Endothelial cell of umbilical vein (primary cell): ENCODE measurements around the gene CAND2. TPM values are rescaled to one million over a fixed set of nuclear protein-coding genes. Genes with fewer than 3 reads are reported as not detected.

ENCODE experiments used
- BruUV-seq: library from RNA; stranded (reverse); fragments of 400-500 nt; replicated peaks from 2 replicates; lab custom pipeline; 2021; lab: Mats Ljungman, UMichigan
- CTCF ChIA-PET: fragments of 300-600, 350-600 bp; sonication (Branson Sonifier 250); formaldehyde crosslinking; loops from one replicate; lab custom pipeline; 2021; ENCODE audit warnings: antibody characterized with exemption, inconsistent platforms; lab: Charles Lee
- POLR2A ChIA-PET: fragments of 300-600, 350-600 bp; sonication (Branson Sonifier 250); formaldehyde crosslinking; loops from one replicate; lab custom pipeline; 2021; ENCODE audit warnings: antibody characterized with exemption, inconsistent platforms; lab: Charles Lee
- DNase-seq: peaks from one replicate; pipeline ENCODE4 v3.0.0-alpha.2; 2011; ENCODE audit warnings: low read depth, low spot score
- FAIRE-seq: peaks from 2 replicates; lab custom pipeline; 2011; peaks lifted over from hg19 to GRCh38; lab: Jason Lieb, UNC
- H2AFZ ChIP-seq: 2 replicates; pipeline ENCODE4 v1.6.0; 2012; ENCODE audit warnings: low read depth, low read length, control low read depth, inconsistent platforms
- H3K27ac ChIP-seq: 2 replicates; pipeline ENCODE4 v1.5.1; 2011; ENCODE audit warnings: low read depth, mild to moderate bottlenecking, control low read depth, low read length, moderate library complexity; ENCODE audit not compliant: insufficient read depth
- H3K27me3 ChIP-seq, 2 experiments: 2 replicates each; pipeline versions ENCODE4 v1.6.0 to v1.6.1; 2011; ENCODE audit warnings: low read length in 2 of 2, mixed read lengths in 1 of 2; ENCODE audit not compliant: control insufficient read depth in 2 of 2, insufficient read depth in 2 of 2
- H3K36me3 ChIP-seq, 2 experiments: 2 replicates in 1 of 2; 3 replicates in 1 of 2; pipeline ENCODE4 v1.5.1; 2011; ENCODE audit warnings: low read length in 2 of 2, mild to moderate bottlenecking in 1 of 2, moderate library complexity in 1 of 2; ENCODE audit not compliant: control insufficient read depth in 2 of 2, insufficient read depth in 2 of 2; ENCODE audit errors: extremely low read depth in 1 of 2
- H3K4me1 ChIP-seq: 3 replicates; pipeline ENCODE4 v1.5.1; 2011; ENCODE audit warnings: mild to moderate bottlenecking, low read length; ENCODE audit not compliant: control insufficient read depth, insufficient read depth; ENCODE audit errors: extremely low read depth
- H3K4me2 ChIP-seq: 2 replicates; pipeline ENCODE4 v1.6.1; 2011; ENCODE audit warnings: low read length, control low read depth, mixed read lengths; ENCODE audit not compliant: insufficient read depth
- H3K4me3 ChIP-seq, 3 experiments: fragments of 200-600 bp in 1 of 3; sonication (generic), shearing (Covaris generic) in 1 of 3; replicated peaks in 1 of 3; 2 replicates each; pipeline ENCODE4 v1.5.1; 2011 to 2016; ENCODE audit warnings: control low read depth in 3 of 3, low read length in 3 of 3, mild to moderate bottlenecking in 2 of 3, inconsistent platforms in 1 of 3, low read depth in 1 of 3, moderate library complexity in 1 of 3; ENCODE audit not compliant: insufficient read depth in 1 of 3
- H3K79me2 ChIP-seq: 2 replicates; pipeline ENCODE4 v1.6.0; 2012; ENCODE audit warnings: low read length, inconsistent platforms; ENCODE audit not compliant: control insufficient read depth, insufficient read depth
- H3K9ac ChIP-seq: replicated peaks from 2 replicates; pipeline ENCODE3; 2011; ENCODE audit warnings: low read length, control low read depth; ENCODE audit not compliant: insufficient read depth; ENCODE audit errors: extremely low read depth
- H3K9me1 ChIP-seq: replicated peaks from 3 replicates; pipeline ENCODE4 v1.6.0; 2011; ENCODE audit warnings: mild to moderate bottlenecking, low read length; ENCODE audit not compliant: control insufficient read depth, insufficient read depth; ENCODE audit errors: extremely low read depth
- H3K9me3 ChIP-seq: replicated peaks from 2 replicates; pipeline ENCODE4 v1.5.1; 2012; ENCODE audit warnings: low read length, inconsistent platforms; ENCODE audit not compliant: control insufficient read depth, insufficient read depth
- H4K20me1 ChIP-seq: replicated peaks from 2 replicates; pipeline ENCODE3; 2011; ENCODE audit warnings: mild to moderate bottlenecking, low read length; ENCODE audit not compliant: control insufficient read depth, insufficient read depth; ENCODE audit errors: extremely low read depth
- CTCF ChIP-seq, 2 donors: IDR thresholded peaks; 1 replicate in 1 of 2; 2 replicates in 1 of 2; pipeline ENCODE4 v1.5.1; 2011; ENCODE audit warnings: low read length in 2 of 2, mild to moderate bottlenecking in 2 of 2, moderate library complexity in 2 of 2, control low read depth in 1 of 2, inconsistent platforms in 1 of 2, low read depth in 1 of 2; ENCODE audit not compliant: insufficient read depth in 1 of 2; ENCODE audit errors: extremely low read depth in 1 of 2
- EZH2 ChIP-seq: IDR thresholded peaks from 2 replicates; pipeline ENCODE4 v1.6.1; 2012; ENCODE audit warnings: borderline replicate concordance, low read depth, mild to moderate bottlenecking, moderate library complexity, low read length, inconsistent platforms; ENCODE audit not compliant: severe bottlenecking
- FOS ChIP-seq: IDR thresholded peaks from 2 replicates; pipeline ENCODE4 v1.6.1; 2011; ENCODE audit warnings: mild to moderate bottlenecking, low read length, moderate library complexity, borderline replicate concordance; ENCODE audit not compliant: insufficient read depth
- GATA2 ChIP-seq: IDR thresholded peaks from 2 replicates; pipeline ENCODE4 v1.7.0; 2011; ENCODE audit warnings: low read depth, mild to moderate bottlenecking, moderate library complexity, mixed read lengths, low read length; ENCODE audit not compliant: insufficient read length, insufficient read depth
- JUN ChIP-seq: IDR thresholded peaks from 2 replicates; pipeline ENCODE4 v1.6.1; 2011; ENCODE audit warnings: borderline replicate concordance, low read depth; ENCODE audit not compliant: insufficient read length, insufficient read depth
- MAX ChIP-seq: IDR thresholded peaks from 2 replicates; pipeline ENCODE4 v1.6.1; 2011; ENCODE audit not compliant: insufficient read depth, insufficient read length
- MYC ChIP-seq: IDR thresholded peaks from one replicate; pipeline ENCODE4 v1.6.1; 2011; ENCODE audit warnings: mild to moderate bottlenecking, low read depth, low read length
- POLR2A ChIP-seq: IDR thresholded peaks from 2 replicates; pipeline ENCODE4 v1.6.1; 2012; ENCODE audit warnings: low read depth, mild to moderate bottlenecking, control low read depth, low read length
- POLR2AphosphoS5 ChIP-seq: IDR thresholded peaks from 2 replicates; pipeline ENCODE4 v1.6.1; 2012; ENCODE audit warnings: low read depth, mild to moderate bottlenecking, control low read depth, low read length, moderate library complexity; ENCODE audit not compliant: insufficient read depth
- dilution Hi-C: fragments of 300-500 bp; cut with MboI; formaldehyde crosslinking; loops from one replicate; pipeline ENCODE4 v1.15.0; 2019; ENCODE audit warnings: low sequenced_read_pairs; ENCODE audit not compliant: extremely low pct_ligation_motif_present
- intact Hi-C: fragments of 100-400 bp; cut with micrococcal nuclease; formaldehyde crosslinking; loops from one replicate; pipeline ENCODE4 v1.10.0; 2022
- polyA plus RNA-seq, 4 experiments: library from polyadenylated mRNA; depleted of rRNA in 3 of 4; stranded (reverse) in 3 of 4; unstranded in 1 of 4; fragments of >200 nt; gene quantifications; 2 replicates each; pipeline versions ENCODE4 v1.2.1 to v1.2.3, GENCODE V29; 2011 to 2012; ENCODE audit warnings: missing spikeins in 1 of 4
- total RNA-seq: library from RNA; stranded (reverse); gene quantifications from 2 replicates; pipeline ENCODE4 v1.2.3, GENCODE V29; 2021

CAND2 gene
- total and polyA plus RNA-seq, 2 donors (not counting 3 experiments of a cell fraction or from before 2014, with no cell fraction given) = 7.1 to 11.0 TPM

- dilution Hi-C loops = no loop called here
- Histone ChIP-seq H3K9me3 (no peaks in the 10 kb centered on the region), H3K79me2 (no peaks in the 10 kb centered on the region), H3K36me3 (no peaks in the 10 kb centered on the region), H3K4me1 (peaks cover 8% of the 10 kb centered on the region), H3K4me3 (no peak overlapping the region), H3K27ac (no peak overlapping the region), H3K27me3 (peaks cover 3 to 7% of the 10 kb centered on the region in 2 experiments), H3K4me2 (no peak overlapping the region), H3K9me1 (no peaks in the 10 kb centered on the region), H2AFZ (no peak overlapping the region), H3K9ac (no peak overlapping the region), H4K20me1 (no peaks in the 10 kb centered on the region)
- DNase-seq = no peak
- no TSS peak for BruUV-seq
- intact Hi-C loops = no loop called here
- TF ChIP-seq EZH2 = no peak
- TF ChIP-seq CTCF (IDR thresholded peaks at IDR 0.05; ENCODE audit: extremely low read depth in 1 of 2, insufficient read depth in 1 of 2, low read depth in 1 of 2, low read length in 2 of 2) = no peak
- TF ChIP-seq GATA2 = no peak
- no peak for TF ChIP-seq POLR2A
- TF ChIP-seq MYC = no peak
- TF ChIP-seq MAX = no peak
- TF ChIP-seq JUN = no peak
- TF ChIP-seq FOS = no peak
- TF ChIP-seq POLR2AphosphoS5 = no peak
- ChIA-PET POLR2A (no interaction called here), CTCF (no interaction called here)
- no peak for FAIRE-seq
Observed at GRCh38 chr3:12774619-12775018, 21.9 kb upstream of the CAND2 start.
